Measurements from ENCODE around the gene TMEM256.
A peak's percentile ranks its signal among the peaks of the same experiment; 100 is the strongest.

TMEM256 gene

DNA sequence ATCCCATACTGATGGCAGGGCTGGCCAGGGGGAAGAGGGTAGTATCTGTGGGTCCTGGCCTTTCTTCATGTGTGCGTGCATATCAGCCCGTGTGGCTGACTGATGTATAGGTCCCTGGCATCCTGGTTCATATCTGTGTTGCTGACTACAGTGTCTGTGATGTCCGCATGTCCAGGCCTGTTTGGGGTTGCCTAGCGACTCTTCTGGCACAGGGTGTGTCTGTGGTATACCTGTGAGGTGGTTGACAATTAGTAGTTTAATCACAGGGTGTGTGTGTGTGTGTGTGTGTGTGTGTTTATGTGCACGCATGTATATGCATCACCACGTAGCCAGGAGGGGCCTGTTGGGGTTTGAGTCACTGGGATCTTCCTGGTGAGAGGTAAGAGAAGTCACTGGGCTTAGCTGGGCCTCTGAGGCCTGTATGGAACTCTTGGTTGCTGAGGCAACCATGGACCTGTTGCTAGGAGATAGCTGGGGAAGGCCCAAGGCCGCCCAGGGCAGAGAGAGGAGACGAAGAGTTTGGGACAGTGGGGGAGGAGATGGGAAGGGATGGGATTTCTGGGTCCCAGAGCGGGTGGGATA is 49.5 kb downstream of the TMEM256 start:
- Histone ChIP-seq H3K9ac (ENCODE audit: low read depth in 1 of 2, low read length in 2 of 2) (peak overlapping the region in 1 of 2 donors; percentile 34), H3K27me3 (ENCODE audit: control insufficient read depth in 2 of 2, insufficient read depth in 2 of 2, low read length in 2 of 2) (no peaks in the 10 kb centered on the region), H3K4me3 (ENCODE audit: low read length in 2 of 2) (no peak overlapping the region), H3K36me3 (ENCODE audit: control insufficient read depth in 2 of 2, insufficient read depth in 2 of 2, low read length in 2 of 2) (no peaks in the 10 kb centered on the region), H3K9me3 (ENCODE audit: control insufficient read depth in 2 of 2, low read length in 2 of 2) (no peaks in the 10 kb centered on the region), H3K4me1 (ENCODE audit: control insufficient read depth in 2 of 2, insufficient read depth in 2 of 2, low read length in 2 of 2) (peaks cover 27 to 39% of the 10 kb centered on the region in 2 donors), H3K27ac (ENCODE audit: low read depth in 2 of 2, low read length in 2 of 2) (no peak overlapping the region)

Data from mucosa of rectum (tissue), 2 donors.